AG04449 (cell line): Measurements from ENCODE around the gene RBM33.

Experiments used
- CTCF ChIA-PET: fragments of 350-600 bp; formaldehyde crosslinking; extraction: SDS; loops from one replicate; lab custom pipeline; 2021; ENCODE audit warnings: antibody characterized with exemption; lab: Yijun Ruan, JAX
- POLR2A ChIA-PET: fragments of 400-600, 350-600 bp; formaldehyde crosslinking; extraction: SDS; loops from one replicate; lab custom pipeline; 2020; ENCODE audit warnings: antibody characterized with exemption, inconsistent platforms; lab: Yijun Ruan, JAX
- DNase-seq: peaks from one replicate; pipeline ENCODE4 v3.0.0-alpha.2; 2010; ENCODE audit warnings: low read depth, low spot score
- H3K4me3 ChIP-seq: 2 replicates; pipeline ENCODE4 v1.5.1; 2011; ENCODE audit warnings: low read depth, mild to moderate bottlenecking, control low read depth, low read length
- TF ChIP-seq, protein P1 (sequence below): IDR thresholded peaks from one replicate; pipeline ENCODE4 v1.5.1; 2011; ENCODE audit warnings: mild to moderate bottlenecking, moderate library complexity, low read length, control low read depth, inconsistent platforms; ENCODE audit not compliant: insufficient read depth; ENCODE audit errors: missing control alignments

Gene RBM33

DNA sequence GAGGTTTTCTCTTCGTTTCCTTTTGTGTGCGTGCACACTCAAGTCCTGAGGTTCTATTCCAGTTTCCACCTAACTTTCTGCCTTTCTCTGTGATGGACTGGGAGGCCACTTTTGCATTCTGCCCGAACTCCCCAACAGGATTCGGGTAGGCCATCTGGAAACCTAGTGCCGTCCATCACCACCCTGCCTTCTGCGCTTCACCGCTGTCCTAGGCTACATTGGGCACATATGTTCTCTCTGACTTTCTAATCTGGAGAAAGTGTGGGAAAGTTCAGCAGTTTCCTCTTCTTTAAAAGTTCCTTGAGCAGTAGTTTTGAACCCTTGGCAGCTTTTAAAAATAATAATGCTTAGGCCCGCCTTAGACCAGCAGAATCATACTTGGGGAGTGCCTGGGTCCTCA lies 121.0 kb downstream of the RBM33 start:
- ChIA-PET CTCF (interaction anchor here (1.0 to 11.5 kb wide), 4 partner anchors 14 to 838 kb away, joined by 3 to 189 read pairs (median 38); no protein-coding TSS in a partner anchor), POLR2A (no interaction called here)
- TF ChIP-seq, protein P1, sequence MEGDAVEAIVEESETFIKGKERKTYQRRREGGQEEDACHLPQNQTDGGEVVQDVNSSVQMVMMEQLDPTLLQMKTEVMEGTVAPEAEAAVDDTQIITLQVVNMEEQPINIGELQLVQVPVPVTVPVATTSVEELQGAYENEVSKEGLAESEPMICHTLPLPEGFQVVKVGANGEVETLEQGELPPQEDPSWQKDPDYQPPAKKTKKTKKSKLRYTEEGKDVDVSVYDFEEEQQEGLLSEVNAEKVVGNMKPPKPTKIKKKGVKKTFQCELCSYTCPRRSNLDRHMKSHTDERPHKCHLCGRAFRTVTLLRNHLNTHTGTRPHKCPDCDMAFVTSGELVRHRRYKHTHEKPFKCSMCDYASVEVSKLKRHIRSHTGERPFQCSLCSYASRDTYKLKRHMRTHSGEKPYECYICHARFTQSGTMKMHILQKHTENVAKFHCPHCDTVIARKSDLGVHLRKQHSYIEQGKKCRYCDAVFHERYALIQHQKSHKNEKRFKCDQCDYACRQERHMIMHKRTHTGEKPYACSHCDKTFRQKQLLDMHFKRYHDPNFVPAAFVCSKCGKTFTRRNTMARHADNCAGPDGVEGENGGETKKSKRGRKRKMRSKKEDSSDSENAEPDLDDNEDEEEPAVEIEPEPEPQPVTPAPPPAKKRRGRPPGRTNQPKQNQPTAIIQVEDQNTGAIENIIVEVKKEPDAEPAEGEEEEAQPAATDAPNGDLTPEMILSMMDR, result no peak
- H3K4me3 ChIP-seq, result no peak overlapping the region
- no peak for DNase-seq

DNA sequence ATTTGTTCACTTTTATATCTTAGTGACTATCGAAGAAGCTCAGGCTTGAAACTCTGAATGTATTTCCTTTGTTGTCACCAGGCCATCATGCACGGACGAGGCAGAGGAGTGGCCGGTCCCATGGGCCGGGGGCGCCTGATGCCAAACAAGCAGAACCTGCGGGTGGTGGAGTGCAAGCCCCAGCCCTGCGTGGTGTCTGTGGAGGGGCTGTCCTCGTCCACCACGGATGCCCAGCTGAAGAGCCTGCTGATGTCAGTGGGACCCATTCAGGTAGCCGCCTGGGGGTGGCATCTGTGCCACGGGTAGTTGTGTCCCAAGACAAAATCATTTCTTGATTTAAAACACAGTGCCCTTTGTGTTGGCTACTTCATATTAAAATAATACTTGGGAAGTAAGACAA lies 121.9 kb downstream of the RBM33 start:
- H3K4me3 ChIP-seq, result no peak overlapping the region
- TF ChIP-seq, protein P1, result no peak
- ChIA-PET CTCF (interaction anchor here (0.8 to 11.5 kb wide), 9 partner anchors 13 to 839 kb away, joined by 3 to 189 read pairs (median 7); no protein-coding TSS in a partner anchor), POLR2A (interaction anchor here (0.6 kb wide), 1 partner anchor 80 kb away, joined by 3 read pairs; no protein-coding TSS in a partner anchor)
- DNase-seq, result no peak

DNA sequence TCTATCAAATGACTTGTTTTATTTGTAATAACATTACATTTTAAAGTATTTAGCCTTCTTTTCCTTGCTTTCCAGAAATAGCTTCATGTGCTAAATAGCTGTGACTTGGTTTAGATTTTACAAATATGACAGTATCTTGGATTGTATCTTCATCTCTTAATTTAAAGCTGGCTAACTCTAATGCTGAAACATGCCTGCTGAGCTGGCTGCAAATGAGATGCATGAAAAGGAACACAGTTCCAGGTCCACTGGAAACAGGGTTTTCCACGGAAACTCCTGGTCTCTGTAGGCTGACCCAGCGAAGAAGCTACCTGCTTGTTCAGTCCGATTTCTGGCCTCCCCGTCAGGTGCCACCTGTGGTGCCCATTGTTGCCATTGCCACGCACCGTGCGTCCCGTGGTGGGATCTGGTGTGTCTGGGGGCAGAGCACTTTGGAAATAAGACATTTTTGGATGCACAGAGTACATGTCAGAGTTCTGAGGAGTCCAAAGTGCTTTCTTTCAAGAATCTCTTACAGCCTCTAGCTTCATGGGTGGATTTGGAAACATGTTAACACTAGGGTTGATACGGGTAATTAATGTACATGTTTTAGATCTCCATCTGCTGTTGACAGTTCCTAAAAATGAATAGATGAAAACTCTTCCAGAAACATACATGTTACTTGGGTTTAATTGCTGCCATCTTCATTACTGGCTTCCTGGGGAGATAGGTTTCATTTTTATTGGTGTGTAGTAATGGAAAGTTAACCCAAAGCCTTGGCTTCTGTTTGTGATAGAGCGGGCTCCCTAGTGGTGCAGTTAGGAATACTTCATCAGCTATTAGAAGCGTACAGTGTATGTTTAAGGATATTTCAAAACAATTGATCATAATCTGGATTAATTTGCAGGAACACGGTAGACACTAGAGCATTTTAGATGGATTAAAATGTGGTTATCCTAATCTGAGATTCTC lies 122.8 kb downstream of the RBM33 start:
- CTCF ChIA-PET, result interaction anchor here (0.6 to 11.5 kb wide), 20 partner anchors 8 to 1507 kb away, joined by 3 to 189 read pairs (median 4); no protein-coding TSS in a partner anchor
- DNase-seq, result no peak
- TF ChIP-seq, protein P1, result peak; percentile 3
- POLR2A ChIA-PET, result no interaction called here
- no peak overlapping the region for H3K4me3 ChIP-seq

DNA sequence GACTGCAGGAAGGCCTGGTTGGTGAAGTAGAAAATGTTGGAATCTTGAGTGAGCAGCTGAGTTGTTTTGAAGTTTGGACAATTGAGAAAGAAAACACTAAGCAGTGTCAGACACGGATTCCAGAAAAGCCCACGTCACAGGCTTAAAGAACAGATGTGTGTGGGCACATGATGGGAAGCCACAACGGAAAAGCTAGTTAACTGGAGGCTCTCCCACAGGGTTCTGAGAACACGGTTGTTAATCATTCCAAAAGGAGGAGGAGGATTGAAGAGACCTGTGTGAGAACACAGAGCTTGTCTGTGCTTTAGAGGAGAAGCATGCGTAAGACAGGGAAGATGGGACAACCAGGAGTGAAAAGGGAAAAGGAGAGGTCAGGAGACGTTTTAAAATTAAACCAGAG lies 125.2 kb downstream of the RBM33 start:
- ChIA-PET CTCF (interaction anchor here (0.7 to 11.5 kb wide), 11 partner anchors 10 to 1073 kb away, joined by 3 to 189 read pairs (median 4); no protein-coding TSS in a partner anchor), POLR2A (no interaction called here)
- TF ChIP-seq, protein P1, result no peak
- peak; percentile 73 for DNase-seq
- H3K4me3 ChIP-seq, result no peak overlapping the region

DNA sequence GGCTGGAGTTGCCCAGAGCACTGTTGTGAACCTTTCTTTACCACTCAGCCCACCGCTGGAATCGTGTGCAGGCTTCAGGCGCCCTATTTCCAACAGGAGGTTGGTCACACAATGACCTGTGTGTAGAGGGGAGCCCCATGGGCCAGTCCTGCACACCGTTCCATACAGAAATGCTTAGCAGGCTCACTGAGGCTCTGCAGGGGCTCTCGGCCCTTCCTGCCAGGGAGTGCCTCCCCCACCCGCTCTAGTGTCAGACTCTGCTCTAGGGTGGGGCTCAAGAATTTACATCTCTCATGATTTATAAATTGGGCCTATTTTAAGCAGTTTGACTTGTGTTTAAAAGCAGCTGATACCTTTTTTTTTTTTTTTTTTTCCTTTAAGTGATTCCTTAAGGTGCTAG lies 125.8 kb downstream of the RBM33 start:
- ChIA-PET CTCF (interaction anchor here (0.7 to 11.5 kb wide), 12 partner anchors 9 to 843 kb away, joined by 3 to 189 read pairs (median 4); no protein-coding TSS in a partner anchor), POLR2A (no interaction called here)
- H3K4me3 ChIP-seq, result no peak overlapping the region
- no peak for DNase-seq
- TF ChIP-seq, protein P1, result no peak

DNA sequence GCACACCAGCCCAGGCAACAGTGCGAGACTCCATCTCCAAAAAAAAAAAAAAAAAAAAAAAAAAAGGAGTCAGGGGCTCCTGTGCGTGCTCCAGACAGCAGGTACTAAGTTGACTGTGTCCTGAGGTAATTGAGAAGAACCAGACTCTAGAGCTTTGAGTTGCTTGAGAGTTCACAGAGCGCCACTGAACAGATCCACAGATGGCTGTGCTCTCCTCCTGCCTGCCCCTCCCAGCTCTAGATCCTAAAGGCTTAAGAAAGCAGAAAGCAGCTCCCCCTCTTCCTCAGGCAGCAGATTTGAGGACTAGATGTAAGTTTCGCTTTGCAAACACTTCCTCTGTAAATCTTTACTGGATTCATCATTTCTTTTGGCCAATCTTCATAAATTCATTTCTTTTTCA lies 129.1 kb downstream of the RBM33 start:
- TF ChIP-seq, protein P1, result no peak
- POLR2A ChIA-PET, result no interaction called here
- DNase-seq, result no peak
- CTCF ChIA-PET, result interaction anchor here (0.6 to 11.5 kb wide), 2 partner anchors 175 to 901 kb away, joined by 3 to 189 read pairs; no protein-coding TSS in a partner anchor
- no peak overlapping the region for H3K4me3 ChIP-seq
